ENCODE measurements around the gene GPR35. TPM values are rescaled to one million over a fixed set of nuclear protein-coding genes. Genes with fewer than 3 reads are reported as not detected.

GPR35 gene
- total and polyA plus RNA-seq, 10 of the 15 experiments (the other 5 are each of a cell fraction or from before 2014, with no cell fraction given) = 0.14 to 1.6 (median 0.75) TPM; not detected in 3

DNA sequence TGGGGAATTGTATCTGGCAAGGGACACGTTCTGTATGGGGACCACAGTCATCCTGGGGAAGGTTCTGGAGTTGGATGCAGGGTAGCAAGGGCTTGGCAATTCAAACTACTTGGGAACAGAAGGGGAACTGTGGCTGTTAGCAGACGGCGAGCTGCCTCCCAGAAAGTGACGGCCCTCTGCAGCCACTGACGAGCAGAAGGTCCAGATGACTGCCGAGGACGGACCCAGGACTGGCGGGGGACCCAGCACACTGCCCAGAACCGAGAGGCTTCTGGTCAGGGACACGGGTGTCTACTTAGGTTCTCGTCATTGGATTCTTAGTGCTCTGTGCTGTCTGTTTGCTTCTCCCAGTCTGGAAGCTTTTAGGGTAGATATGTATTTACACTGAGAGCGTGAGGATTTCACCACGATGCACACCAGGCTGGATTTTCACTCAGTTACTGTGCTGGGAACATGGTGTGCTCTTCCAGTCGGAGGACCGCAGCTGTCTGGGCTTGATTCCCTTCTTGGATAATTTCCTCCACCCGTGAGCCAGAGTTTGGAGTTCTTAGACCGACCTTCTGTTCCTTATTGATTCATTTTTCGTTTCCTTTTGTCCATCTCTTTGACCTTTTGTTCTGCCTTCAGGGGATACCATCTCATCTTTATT is 13.4 kb downstream of the GPR35 start (continued):
- TF ChIP-seq MYB (IDR thresholded peaks at IDR 0.05; ENCODE audit: borderline replicate concordance, low read depth, low read length) = no peak
- TF ChIP-seq NBN (IDR thresholded peaks at IDR 0.05) = no peak
- TF ChIP-seq NFIC (IDR thresholded peaks at IDR 0.05; ENCODE audit: low read depth, low read length) = no peak

- DNase-seq (ENCODE audit: low read depth, low spot score) (no peak), ATAC-seq (no peak), FAIRE-seq (no peak)
- WGBS (ENCODE audit: insufficient coverage, insufficient replicate concordance, low lambda C conversion rate, missing lambda C conversion rate) = 75% methylated on average over 18 of the region's 18 CpGs
- ChIA-PET RAD21 (ENCODE audit: unreplicated experiment) (no interaction called here), POLR2A (no interaction called here), CTCF (no interaction called here), SMC1A (ENCODE audit: uncharacterized antibody, unreplicated experiment) (interaction anchor here (0.7 kb wide), 1 partner anchor 16 kb away, joined by 3 read pairs; no protein-coding TSS in a partner anchor)
- Histone ChIP-seq H3K4me3 (no peak overlapping the region), H3K27me3 (replicated peaks in 1 of 2; ENCODE audit: control insufficient read depth in 2 of 2, insufficient read depth in 2 of 2, low read length in 1 of 2) (no peaks in the 10 kb centered on the region), H3K27ac (ENCODE audit: control insufficient read depth, insufficient read depth) (no peak overlapping the region), H3K36me3 (ENCODE audit: control insufficient read depth in 2 of 2, insufficient read depth in 2 of 2, low read length in 1 of 2) (no peaks in the 10 kb centered on the region), H3K4me1 (ENCODE audit: control insufficient read depth, insufficient read depth, low read length) (no peaks in the 10 kb centered on the region), H3K4me2 (ENCODE audit: control insufficient read depth, insufficient read depth) (no peak overlapping the region), H2AFZ (ENCODE audit: control insufficient read depth, low read depth, low read length) (no peak overlapping the region), H4K20me1 (ENCODE audit: control insufficient read depth, insufficient read depth) (no peaks in the 10 kb centered on the region), H3K9ac (ENCODE audit: control insufficient read depth, insufficient read depth, low read length) (no peak overlapping the region), H3K79me2 (ENCODE audit: control insufficient read depth, insufficient read depth, low read length) (no peaks in the 10 kb centered on the region), H3K9me3 (replicated peaks; ENCODE audit: control insufficient read depth, insufficient read depth, low read length) (no peaks in the 10 kb centered on the region; the same call in 2 of the 3 replicates)
- no peak for TF ChIP-seq SKIL (IDR thresholded peaks at IDR 0.05; ENCODE audit: low read depth, poor library complexity, severe bottlenecking)
- no peak for TF ChIP-seq RCOR1 (conservative IDR thresholded peaks at IDR 0.05; ENCODE audit: low read depth, low read length)
- TF ChIP-seq, protein P1, sequence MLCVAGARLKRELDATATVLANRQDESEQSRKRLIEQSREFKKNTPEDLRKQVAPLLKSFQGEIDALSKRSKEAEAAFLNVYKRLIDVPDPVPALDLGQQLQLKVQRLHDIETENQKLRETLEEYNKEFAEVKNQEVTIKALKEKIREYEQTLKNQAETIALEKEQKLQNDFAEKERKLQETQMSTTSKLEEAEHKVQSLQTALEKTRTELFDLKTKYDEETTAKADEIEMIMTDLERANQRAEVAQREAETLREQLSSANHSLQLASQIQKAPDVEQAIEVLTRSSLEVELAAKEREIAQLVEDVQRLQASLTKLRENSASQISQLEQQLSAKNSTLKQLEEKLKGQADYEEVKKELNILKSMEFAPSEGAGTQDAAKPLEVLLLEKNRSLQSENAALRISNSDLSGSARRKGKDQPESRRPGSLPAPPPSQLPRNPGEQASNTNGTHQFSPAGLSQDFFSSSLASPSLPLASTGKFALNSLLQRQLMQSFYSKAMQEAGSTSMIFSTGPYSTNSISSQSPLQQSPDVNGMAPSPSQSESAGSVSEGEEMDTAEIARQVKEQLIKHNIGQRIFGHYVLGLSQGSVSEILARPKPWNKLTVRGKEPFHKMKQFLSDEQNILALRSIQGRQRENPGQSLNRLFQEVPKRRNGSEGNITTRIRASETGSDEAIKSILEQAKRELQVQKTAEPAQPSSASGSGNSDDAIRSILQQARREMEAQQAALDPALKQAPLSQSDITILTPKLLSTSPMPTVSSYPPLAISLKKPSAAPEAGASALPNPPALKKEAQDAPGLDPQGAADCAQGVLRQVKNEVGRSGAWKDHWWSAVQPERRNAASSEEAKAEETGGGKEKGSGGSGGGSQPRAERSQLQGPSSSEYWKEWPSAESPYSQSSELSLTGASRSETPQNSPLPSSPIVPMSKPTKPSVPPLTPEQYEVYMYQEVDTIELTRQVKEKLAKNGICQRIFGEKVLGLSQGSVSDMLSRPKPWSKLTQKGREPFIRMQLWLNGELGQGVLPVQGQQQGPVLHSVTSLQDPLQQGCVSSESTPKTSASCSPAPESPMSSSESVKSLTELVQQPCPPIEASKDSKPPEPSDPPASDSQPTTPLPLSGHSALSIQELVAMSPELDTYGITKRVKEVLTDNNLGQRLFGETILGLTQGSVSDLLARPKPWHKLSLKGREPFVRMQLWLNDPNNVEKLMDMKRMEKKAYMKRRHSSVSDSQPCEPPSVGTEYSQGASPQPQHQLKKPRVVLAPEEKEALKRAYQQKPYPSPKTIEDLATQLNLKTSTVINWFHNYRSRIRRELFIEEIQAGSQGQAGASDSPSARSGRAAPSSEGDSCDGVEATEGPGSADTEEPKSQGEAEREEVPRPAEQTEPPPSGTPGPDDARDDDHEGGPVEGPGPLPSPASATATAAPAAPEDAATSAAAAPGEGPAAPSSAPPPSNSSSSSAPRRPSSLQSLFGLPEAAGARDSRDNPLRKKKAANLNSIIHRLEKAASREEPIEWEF (IDR thresholded peaks at IDR 0.05; ENCODE audit: insufficient replicate concordance, low read depth, low read length) = no peak
- no peak for TF ChIP-seq DPF2 (IDR thresholded peaks at IDR 0.05)
- no peak for TF ChIP-seq IRF4 (IDR thresholded peaks at IDR 0.05; ENCODE audit: low read depth, low read length)
- no peak for TF ChIP-seq IKZF2 (IDR thresholded peaks at IDR 0.05)
- intact Hi-C loops (cut with micrococcal nuclease; ENCODE audit: unreplicated experiment) = no loop called here
- in situ Hi-C loops (cut with MboI) = no loop called here
- BruUV-seq (replicated peaks) = no TSS peak
These were observed 14.3 kb downstream of the GPR35 start for GRCh38 chr2:240639566-240639965.

Data from GM12878 (cell line).